ENCODE data around the gene VPS4B. TPM values are rescaled to one million over a fixed set of nuclear protein-coding genes. Genes with fewer than 3 reads are reported as not detected.

The VPS4B gene
- total RNA-seq, 1 experiment from 2014 or later: 60.2 TPM

DNA sequence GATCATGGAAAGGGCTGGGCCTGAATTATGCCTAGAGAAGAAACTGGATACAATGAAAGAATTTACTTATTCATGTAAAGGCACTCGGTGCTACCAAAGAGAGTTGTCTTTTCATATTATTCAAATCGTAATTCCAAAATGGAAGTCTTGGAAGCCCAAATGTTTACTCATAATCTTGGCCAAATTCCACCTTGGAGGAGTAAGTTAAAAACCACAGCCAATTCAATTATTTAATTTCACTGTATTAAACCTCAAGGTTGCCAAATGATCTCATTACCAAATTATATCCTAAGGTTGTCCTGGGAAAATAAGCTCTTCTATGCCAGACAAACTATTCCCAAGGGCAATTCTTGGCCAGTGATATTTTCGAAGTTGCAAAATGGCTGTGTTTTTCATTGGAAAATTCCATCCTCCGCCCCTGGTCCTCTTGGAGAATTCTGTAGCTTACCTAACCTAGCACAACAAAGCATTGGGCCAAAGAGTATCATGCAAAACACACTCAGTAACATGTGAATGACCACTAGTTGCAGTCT, 11.1 kb upstream of the VPS4B start:
- no peak overlapping the region for H3K4me3 Mint-ChIP-seq
- Histone ChIP-seq H3K9me3 (ENCODE audit: control insufficient read depth, low read depth, low read length) (no peaks in the 10 kb centered on the region), H3K9ac (ENCODE audit: extremely low read depth, insufficient read length, low read length) (no peak overlapping the region), H3K79me1 (ENCODE audit: insufficient read depth, low read depth, low read length, poor library complexity, severe bottlenecking) (no peaks in the 10 kb centered on the region), H2AFZ (ENCODE audit: low read length) (no peak overlapping the region), H4K20me1 (ENCODE audit: control insufficient read depth, insufficient read depth, insufficient read length) (no peaks in the 10 kb centered on the region), H3K56ac (ENCODE audit: insufficient read length, low read depth, low read length) (no peak overlapping the region), H4K5ac (ENCODE audit: insufficient read length, low read depth, low read length) (no peak overlapping the region), H3K4me2 (ENCODE audit: insufficient read depth, insufficient read length, low read length) (no peak overlapping the region), H4K91ac (ENCODE audit: insufficient read length, low read depth, low read length) (no peak overlapping the region), H3K4ac (ENCODE audit: low read depth, low read length) (no peak overlapping the region), H3K18ac (ENCODE audit: insufficient read length, low read depth, low read length) (no peak overlapping the region), H3K27me3 (ENCODE audit: insufficient read depth, low read length) (no peaks in the 10 kb centered on the region), H3K23ac (ENCODE audit: insufficient read length, low read depth, low read length) (no peak overlapping the region), H2BK5ac (ENCODE audit: insufficient read length, low read length) (no peak overlapping the region), H3K79me2 (ENCODE audit: insufficient read depth, low read length) (no peaks in the 10 kb centered on the region), H3K27ac (ENCODE audit: insufficient read length, low read depth, low read length) (no peak overlapping the region), H3T11ph (ENCODE audit: low read length) (no peak overlapping the region), H2BK12ac (ENCODE audit: insufficient read length, low read depth, low read length) (no peak overlapping the region), H4K8ac (replicated peaks; ENCODE audit: insufficient read length, low read depth, low read length) (no peak overlapping the region), H3K14ac (ENCODE audit: insufficient read depth, low read length) (no peak overlapping the region), H3K23me2 (ENCODE audit: insufficient read length, low read depth, low read length, poor library complexity, severe bottlenecking) (no peaks in the 10 kb centered on the region), H3K4me1 (ENCODE audit: insufficient read depth, low read length) (no peaks in the 10 kb centered on the region), H2BK15ac (ENCODE audit: low read depth, low read length) (no peak overlapping the region), H2BK120ac (ENCODE audit: low read depth, low read length, poor library complexity, severe bottlenecking) (no peak overlapping the region), H2BK20ac (ENCODE audit: low read depth, low read length, poor library complexity, severe bottlenecking) (no peak overlapping the region), H2AK5ac (ENCODE audit: insufficient read length, low read length) (no peak overlapping the region)
- H3K4me1 Mint-ChIP-seq: no peaks in the 10 kb centered on the region
- H3K27me3 Mint-ChIP-seq (ENCODE audit: low read depth): no peaks in the 10 kb centered on the region
- no peak for TF ChIP-seq CTCF (conservative IDR thresholded peaks at IDR 0.05)
- H3K27ac Mint-ChIP-seq: no peak overlapping the region
- DNase-seq: no peak
- H3K9me3 Mint-ChIP-seq: no peaks in the 10 kb centered on the region
- H3K36me3 Mint-ChIP-seq (ENCODE audit: insufficient read depth in 1 of 3, low read depth in 3 of 3): no peaks in the 10 kb centered on the region
- WGBS (ENCODE audit: extremely low coverage, insufficient read length, low lambda C conversion rate): no CpG with 5 or more reads among the region's 4 CpGs

Data from H9 (cell line).